Prostate gland (tissue), 2 donors: Measurements from ENCODE around the gene IQCE. TPM values are rescaled to one million over a fixed set of nuclear protein-coding genes. Genes with fewer than 3 reads are reported as not detected.

Source experiments
- DNase-seq: peaks from one replicate; pipeline ENCODE4 v3.0.0-alpha.2; 2019; ENCODE audit warnings: low spot score
- H3K27ac ChIP-seq, 2 donors: fragments of 200-600 bp; sonication (generic); 2 replicates each; pipeline ENCODE4 v1.5.1; 2017 to 2019
- H3K27me3 ChIP-seq: fragments of 200-600 bp; sonication (generic); replicated peaks from 2 replicates; pipeline ENCODE4 v1.5.1; 2019; ENCODE audit not compliant: insufficient read depth
- H3K36me3 ChIP-seq, 2 donors: fragments of 200-600 bp; sonication (generic); 1 replicate in 1 of 2; 2 replicates in 1 of 2; pipeline versions ENCODE4 v1.5.1 to v1.8.1; 2017 to 2019
- H3K4me1 ChIP-seq: fragments of 200-600 bp; sonication (generic); replicated peaks from 2 replicates; pipeline ENCODE4 v1.5.1; 2019
- H3K4me3 ChIP-seq, 2 donors: fragments of 200-600 bp; sonication (generic); 2 replicates each; pipeline ENCODE4 v1.5.1; 2017 to 2019
- H3K9me3 ChIP-seq: fragments of 200-600 bp; sonication (generic); 2 replicates; pipeline ENCODE4 v1.5.1; 2017
- POLR2A ChIP-seq: fragments of 450-650 bp; IDR thresholded peaks from one replicate; pipeline ENCODE4 v1.6.1; 2016; ENCODE audit warnings: antibody characterized with exemption, mild to moderate bottlenecking
- POLR2AphosphoS5 ChIP-seq: sonication (generic); formaldehyde crosslinking; IDR thresholded peaks from one replicate; pipeline ENCODE4 v1.6.1; 2017; ENCODE audit warnings: antibody characterized with exemption
- WGBS: methylation state at CpG from one replicate; pipeline ENCODE4 v1.1.5; 2018; 5-methylcytosine and 5-hydroxymethylcytosine counted together
- intact Hi-C: fragments of 100-400 bp; cut with DNase I; formaldehyde crosslinking; loops from one replicate; pipeline ENCODE4 v1.14.2; 2022
- total RNA-seq, 2 donors: library from RNA; depleted of rRNA; stranded (reverse); fragments of >200 nt; gene quantifications; one replicate each; pipeline ENCODE4 v1.1.0, GENCODE V29; 2016
- TF ChIP-seq, protein P1 (sequence below), 4 experiments: fragments of 200-600 bp in 2 of 4; fragments of 450-650 bp in 2 of 4; sonication (generic) in 2 of 4; IDR thresholded peaks; 1 replicate in 3 of 4; 2 replicates in 1 of 4; pipeline ENCODE4 v1.5.1; 2016 to 2019; ENCODE audit warnings: antibody characterized with exemption in 4 of 4, mild to moderate bottlenecking in 2 of 4, moderate library complexity in 2 of 4

Gene IQCE
- total RNA-seq, 2 donors from 2014 or later = 20.2 to 41.9 TPM

DNA sequence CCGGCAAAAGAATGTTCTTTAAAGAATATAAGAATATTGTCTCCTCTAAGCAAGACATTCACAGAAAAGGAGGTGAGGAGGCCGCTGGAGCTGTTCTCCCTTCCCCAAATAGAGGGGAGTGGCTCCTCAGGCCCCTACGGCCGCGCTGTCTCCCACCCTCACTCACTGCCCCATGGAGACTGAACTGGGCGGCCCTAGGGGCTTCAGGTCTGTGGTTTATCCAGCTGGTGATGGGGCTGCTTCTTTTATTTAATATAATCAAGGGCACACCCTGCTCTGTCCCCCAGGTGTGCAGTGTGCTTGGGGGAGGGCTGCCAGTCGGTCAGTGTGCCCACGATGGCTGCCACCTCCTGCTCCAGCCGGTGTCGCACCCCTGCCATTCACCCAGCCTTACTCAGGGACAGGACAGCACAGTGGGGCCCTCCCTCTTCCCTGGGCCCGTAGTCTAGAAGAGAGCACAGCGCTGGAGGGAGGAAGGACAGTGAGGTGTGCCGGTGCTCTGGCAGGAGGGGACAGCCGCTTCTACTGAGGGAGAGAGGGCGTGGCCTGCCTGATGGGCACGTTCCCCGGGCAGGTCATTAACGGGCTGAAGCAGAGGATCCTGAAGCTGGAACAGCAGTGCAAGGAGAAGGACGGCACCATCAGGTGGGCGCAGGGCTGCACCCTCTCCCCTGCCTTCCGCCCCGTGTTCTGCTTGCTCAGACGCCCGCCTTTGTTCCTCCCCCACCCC lies 23.4 kb downstream of the IQCE start:
- no peaks in the 10 kb centered on the region for H3K36me3 ChIP-seq
- WGBS = 79% methylated on average over 24 of the region's 24 CpGs

DNA sequence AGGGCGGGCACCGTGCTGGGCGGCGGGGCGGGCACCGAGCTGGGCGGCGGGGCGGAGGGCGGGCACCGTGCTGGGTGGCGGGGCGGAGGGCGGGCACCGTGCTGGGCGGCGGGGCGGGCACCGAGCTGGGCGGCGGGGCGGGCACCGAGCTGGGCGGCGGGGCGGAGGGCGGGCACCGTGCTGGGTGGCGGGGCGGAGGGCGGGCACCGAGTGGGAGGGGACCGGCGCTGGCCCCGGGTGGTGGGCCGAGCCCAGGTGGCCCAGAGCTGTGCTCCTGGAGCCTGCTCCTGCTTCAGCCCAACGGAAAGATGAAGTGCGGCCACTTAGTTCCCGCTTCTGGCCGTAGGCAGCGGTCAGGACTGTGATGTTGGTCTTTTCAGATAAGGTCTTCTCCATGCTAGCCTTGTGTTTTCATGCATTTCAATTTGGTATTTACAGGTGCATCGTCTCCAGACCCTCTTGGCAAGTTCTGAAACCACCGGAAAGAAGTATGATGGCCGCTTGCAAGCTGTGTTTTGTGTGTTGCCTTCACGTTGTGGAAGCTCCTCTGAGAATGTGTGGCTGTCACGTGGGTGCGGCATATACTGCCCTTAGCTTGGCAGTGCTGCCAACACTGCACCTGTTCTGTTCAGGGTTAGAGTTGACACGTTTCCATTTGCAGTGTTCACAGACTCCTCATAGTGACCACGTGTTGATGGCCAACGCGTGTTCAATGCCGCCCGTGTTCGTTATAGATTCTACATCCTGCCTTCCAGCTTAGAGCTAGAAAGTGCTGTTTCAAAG lies 25.2 kb downstream of the IQCE start:
- no peak for DNase-seq
- intact Hi-C loops = no loop called here

More for the DNA sequence above, 23.4 kb downstream of the IQCE start:
- no peak for DNase-seq
- Histone ChIP-seq H3K4me3 (no peak overlapping the region), H3K4me1 (no peaks in the 10 kb centered on the region), H3K27ac (no peak overlapping the region), H3K27me3 (no peaks in the 10 kb centered on the region), H3K9me3 (no peaks in the 10 kb centered on the region)
- intact Hi-C loops = no loop called here
- TF ChIP-seq POLR2AphosphoS5 = no peak

DNA sequence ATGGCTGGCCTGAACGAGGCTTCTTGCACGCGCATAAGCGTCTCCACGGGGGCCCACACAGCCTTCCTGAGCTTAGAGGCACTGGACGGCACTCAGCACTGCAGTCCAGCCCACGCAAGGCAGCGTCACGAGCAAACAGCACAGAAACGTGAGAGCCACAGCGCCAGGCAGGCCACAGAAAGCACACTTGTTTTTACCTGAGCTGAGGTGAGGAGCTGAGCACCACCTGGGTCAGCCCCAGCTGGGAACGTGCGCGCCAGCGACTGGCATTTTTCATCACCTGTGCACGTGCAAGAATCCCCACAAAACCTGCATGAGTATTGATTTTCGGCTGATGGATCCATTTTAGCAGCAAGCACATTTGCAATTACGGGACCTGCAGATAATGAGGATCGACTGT lies 26.7 kb downstream of the IQCE start:
- no peaks in the 10 kb centered on the region for H3K27me3 ChIP-seq
- H3K4me3 ChIP-seq = no peak overlapping the region
- H3K27ac ChIP-seq = no peak overlapping the region
- TF ChIP-seq POLR2A (no peak), POLR2AphosphoS5 (no peak)
- TF ChIP-seq, protein P1, sequence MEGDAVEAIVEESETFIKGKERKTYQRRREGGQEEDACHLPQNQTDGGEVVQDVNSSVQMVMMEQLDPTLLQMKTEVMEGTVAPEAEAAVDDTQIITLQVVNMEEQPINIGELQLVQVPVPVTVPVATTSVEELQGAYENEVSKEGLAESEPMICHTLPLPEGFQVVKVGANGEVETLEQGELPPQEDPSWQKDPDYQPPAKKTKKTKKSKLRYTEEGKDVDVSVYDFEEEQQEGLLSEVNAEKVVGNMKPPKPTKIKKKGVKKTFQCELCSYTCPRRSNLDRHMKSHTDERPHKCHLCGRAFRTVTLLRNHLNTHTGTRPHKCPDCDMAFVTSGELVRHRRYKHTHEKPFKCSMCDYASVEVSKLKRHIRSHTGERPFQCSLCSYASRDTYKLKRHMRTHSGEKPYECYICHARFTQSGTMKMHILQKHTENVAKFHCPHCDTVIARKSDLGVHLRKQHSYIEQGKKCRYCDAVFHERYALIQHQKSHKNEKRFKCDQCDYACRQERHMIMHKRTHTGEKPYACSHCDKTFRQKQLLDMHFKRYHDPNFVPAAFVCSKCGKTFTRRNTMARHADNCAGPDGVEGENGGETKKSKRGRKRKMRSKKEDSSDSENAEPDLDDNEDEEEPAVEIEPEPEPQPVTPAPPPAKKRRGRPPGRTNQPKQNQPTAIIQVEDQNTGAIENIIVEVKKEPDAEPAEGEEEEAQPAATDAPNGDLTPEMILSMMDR (IDR thresholded peaks at IDR 0.05) = no peak
- no peaks in the 10 kb centered on the region for H3K36me3 ChIP-seq
- intact Hi-C loops = no loop called here
- H3K4me1 ChIP-seq = no peaks in the 10 kb centered on the region
- no peaks in the 10 kb centered on the region for H3K9me3 ChIP-seq
- 85% methylated on average over 19 of the region's 19 CpGs for WGBS
- no peak for DNase-seq

More for the DNA sequence above, 25.2 kb downstream of the IQCE start:
- WGBS = 93% methylated on average over 30 of the region's 54 CpGs
- Histone ChIP-seq H3K27ac (no peak overlapping the region), H3K9me3 (no peaks in the 10 kb centered on the region), H3K27me3 (no peaks in the 10 kb centered on the region), H3K4me3 (no peak overlapping the region), H3K4me1 (no peaks in the 10 kb centered on the region), H3K36me3 (no peaks in the 10 kb centered on the region)
- TF ChIP-seq POLR2AphosphoS5 = no peak
- TF ChIP-seq, protein P1 (IDR thresholded peaks at IDR 0.05) = no peak
- TF ChIP-seq POLR2A = no peak

DNA sequence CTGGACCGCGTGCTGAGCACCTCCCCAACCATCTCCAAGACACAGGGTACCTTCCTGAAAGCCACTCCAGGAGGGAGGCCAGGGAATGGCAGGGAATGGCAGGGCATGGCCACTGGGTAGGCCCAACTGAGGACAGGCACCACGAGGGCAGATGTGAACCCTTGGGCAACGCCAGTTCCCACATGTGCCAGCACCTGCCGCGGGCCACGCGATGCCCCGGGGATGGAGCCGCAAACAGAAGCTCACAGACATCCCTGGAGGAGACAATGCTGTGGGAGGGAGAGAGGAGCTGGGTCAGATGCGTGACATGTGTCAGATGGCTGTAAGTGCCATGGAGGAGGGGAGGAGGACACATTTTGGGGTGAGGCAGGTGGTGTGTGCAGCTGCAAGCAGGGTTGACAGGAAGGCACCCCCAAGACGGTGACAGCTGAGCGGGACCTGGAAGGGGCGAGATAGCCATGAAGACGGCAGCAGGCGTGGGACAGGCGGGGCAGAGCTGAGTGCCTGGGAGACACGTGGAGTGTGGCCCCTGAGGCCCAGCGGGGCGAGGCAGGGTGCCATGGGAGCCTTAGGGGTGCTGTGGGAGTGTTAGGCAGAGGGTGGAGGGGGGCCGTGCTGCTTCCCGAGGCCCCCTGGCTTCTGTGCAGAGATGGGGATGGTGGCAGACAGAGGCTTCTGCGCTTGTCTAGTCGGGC lies 27.7 kb downstream of the IQCE start:
- Histone ChIP-seq H3K4me3 (no peak overlapping the region), H3K27me3 (no peaks in the 10 kb centered on the region), H3K9me3 (no peaks in the 10 kb centered on the region), H3K36me3 (no peaks in the 10 kb centered on the region), H3K4me1 (no peaks in the 10 kb centered on the region), H3K27ac (no peak overlapping the region)
- TF ChIP-seq, protein P1 (IDR thresholded peaks at IDR 0.05) = no peak
- TF ChIP-seq POLR2AphosphoS5 (no peak), POLR2A (no peak)
- intact Hi-C loops = no loop called here
- no peak for DNase-seq
- WGBS = 90% methylated on average over 24 of the region's 24 CpGs

DNA sequence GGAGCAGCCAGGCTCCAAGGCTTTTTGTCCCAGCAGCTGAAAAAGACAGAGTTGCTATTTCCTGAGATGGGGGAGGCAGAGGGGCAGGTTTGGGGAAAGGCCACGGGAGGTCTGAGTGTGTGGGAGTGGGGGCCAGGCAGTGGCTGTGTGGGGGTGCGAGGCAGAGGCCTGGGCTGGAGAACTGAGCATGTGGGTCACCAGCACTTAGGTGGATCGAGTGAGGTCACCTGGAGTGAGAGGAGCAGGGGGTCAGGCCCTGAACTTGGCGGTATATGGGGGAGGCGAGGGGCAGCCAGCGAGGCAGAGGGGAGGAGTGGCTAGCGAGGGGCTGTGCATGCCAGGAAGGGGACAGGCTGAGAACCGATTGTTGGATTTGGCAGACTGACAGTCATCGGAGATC lies 28.4 kb downstream of the IQCE start:
- intact Hi-C loops = no loop called here
- no peaks in the 10 kb centered on the region for H3K36me3 ChIP-seq
- TF ChIP-seq POLR2A (no peak), POLR2AphosphoS5 (no peak)
- TF ChIP-seq, protein P1 (IDR thresholded peaks at IDR 0.05) = no peak
- DNase-seq = no peak
- no peaks in the 10 kb centered on the region for H3K9me3 ChIP-seq
- no peak overlapping the region for H3K27ac ChIP-seq
- H3K4me3 ChIP-seq = no peak overlapping the region
- 81% methylated on average over 9 of the region's 9 CpGs for WGBS
- no peaks in the 10 kb centered on the region for H3K27me3 ChIP-seq
- H3K4me1 ChIP-seq = no peaks in the 10 kb centered on the region
